ENCODE results near the gene C14orf132.

The C14orf132 gene

DNA sequence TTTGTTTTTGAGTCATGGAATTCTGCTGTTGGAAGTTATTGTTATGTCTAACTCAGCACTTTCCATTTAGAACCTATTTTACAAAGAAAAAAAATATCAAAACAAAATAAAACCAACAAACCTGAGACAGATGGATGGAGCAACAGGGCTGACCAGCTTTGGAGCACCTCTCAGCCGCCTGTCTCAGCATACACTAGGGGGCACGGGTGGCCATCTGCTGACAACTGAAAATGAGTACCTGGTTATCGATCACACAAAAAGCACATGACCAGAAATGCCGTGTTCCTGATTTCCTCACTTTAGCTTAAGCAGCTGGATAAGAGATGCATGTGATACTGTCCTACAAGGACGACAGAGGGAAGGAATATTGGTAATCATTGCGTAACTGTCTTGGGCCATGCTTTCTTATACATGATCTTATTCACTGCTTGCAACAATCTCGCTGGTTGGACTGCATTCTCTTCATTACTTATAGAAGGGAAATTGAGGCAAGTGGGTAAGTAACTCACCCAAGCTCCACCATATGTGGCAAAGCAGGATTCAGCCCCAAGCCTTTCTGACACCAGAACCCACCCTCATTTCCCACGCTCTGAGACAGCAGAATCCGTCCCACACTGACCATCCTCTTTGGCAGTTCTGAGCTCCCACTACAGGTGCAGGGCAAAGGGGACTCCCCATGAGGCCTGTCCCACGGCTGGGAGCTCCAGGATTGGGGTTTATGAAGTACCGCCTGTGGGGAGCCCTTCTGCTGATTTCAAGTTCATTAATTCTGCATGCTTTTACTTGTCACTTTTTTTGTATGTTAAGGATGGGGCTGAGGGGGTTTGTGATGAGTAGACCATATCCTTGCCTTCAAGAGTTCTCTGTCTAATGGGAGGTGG is 43.5 kb downstream of the C14orf132 start:
- no peak for DNase-seq (ENCODE audit: low read depth in 2 of 2)

DNA sequence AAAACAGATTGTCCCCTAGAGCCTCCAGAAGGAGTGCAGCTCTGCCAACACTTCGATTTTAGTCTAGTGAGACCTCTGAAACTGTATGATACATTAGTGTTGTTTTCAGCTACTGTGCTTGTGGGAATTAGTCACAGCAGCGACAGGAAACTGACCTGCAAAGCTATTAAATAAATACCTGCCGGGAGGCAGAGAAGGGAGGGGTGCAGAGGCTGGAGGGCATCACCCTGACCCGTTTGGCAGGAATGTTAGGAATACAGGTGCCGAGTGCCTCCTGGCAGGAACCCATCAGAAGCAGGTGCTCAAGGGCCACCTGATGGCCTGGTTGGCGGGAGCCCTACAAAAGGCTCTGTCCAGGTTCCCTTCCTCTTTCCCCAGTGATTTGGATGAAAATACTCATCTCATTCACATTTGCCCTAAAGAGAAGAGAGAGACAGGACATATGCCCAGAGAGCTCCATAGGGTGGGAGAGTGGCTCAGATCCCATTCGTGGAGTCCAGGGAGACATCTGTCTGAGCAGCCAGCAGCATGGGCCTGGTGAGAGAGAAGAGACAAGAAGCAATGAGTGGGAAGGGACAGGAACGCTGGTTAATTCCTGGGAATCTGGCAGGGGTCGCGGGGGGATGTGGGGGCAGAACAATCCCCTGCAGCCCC is 44.6 kb downstream of the C14orf132 start:
- no peak for DNase-seq (ENCODE audit: low read depth in 2 of 2)

DNA sequence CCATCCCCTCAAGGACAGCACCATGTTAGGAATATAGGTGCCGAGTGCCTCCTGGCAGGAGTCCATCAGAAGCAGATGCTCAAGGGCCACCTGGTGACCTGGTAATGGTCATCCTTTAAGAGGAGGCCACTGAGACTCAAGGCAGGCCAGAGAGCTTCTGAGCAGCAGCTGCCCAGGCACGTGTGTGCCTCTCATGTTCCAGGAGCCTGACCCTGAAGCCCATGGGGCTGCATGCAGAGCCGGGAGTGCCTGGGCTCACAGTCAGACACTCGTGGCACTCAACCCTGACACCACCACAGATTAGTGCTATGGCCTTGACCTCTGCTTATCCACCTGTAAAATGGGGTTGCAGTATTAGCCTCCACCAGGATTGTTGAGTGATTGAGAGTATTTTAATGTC is 45.6 kb downstream of the C14orf132 start:
- DNase-seq (ENCODE audit: low read depth in 2 of 2): no peak

DNA sequence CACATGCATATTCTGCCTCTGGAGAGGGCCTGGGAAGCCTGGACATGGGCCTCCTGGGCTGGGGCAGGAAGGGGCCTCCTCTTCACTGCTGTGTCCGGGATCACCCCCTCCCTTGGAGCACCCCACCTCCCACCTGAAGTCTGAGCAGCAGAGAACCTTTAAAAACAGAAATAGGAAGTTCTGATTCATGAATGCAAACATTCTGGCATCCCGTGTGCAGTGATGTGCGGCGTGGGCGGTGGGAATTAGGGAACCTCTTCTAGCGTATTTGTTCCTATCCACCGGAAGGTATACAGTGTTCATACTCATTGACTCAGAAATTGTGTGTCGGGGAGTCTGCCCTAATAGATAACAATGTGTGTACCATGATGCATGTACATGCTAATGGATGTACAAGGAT is 46.2 kb downstream of the C14orf132 start:
- no peak for DNase-seq (ENCODE audit: low read depth in 2 of 2)

DNA sequence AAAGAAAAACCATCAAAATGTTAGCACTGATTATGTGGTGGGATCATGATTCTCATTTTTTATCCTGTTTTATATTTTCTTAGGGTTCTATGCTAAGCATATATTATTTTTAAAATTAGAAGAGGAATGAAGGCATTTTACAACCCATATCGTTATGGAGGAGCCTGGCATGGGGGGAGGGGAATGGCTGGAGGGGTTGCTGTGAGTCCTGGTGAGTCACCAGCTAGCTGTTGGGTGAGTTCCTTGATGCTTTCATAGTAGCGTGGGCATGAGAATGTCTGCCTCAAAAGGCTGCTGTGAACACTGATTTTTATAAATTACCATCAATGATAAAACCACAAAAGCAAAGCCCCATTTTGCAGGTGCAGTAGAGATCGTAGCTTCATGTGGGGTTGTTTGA is 46.9 kb downstream of the C14orf132 start:
- no peak for DNase-seq (ENCODE audit: low read depth in 2 of 2)

DNA sequence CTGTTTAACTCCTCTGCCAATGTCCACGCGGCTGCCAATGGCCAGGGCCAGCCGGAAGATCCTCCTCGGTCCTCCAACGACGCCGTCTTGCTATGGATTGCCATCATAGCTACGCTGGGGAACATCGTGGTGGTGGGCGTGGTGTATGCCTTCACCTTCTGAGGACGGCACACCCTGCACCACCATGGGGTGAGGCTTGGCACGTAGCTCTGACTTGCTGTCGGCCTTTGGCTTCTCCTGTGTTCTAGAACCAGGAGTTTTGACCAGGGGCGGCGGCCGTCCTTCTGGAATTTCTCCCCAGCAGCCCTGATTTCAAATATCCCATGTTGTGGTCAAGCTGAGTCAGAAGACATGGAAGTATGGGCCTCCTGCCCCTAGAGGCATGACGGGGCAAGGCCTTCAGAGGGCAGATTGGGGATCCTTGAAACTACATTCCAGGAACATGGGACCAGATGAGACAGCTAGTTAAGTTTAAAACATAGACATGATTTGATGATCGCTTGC is 47.5 kb downstream of the C14orf132 start:
- no peak for DNase-seq (ENCODE audit: low read depth in 2 of 2)

DNA sequence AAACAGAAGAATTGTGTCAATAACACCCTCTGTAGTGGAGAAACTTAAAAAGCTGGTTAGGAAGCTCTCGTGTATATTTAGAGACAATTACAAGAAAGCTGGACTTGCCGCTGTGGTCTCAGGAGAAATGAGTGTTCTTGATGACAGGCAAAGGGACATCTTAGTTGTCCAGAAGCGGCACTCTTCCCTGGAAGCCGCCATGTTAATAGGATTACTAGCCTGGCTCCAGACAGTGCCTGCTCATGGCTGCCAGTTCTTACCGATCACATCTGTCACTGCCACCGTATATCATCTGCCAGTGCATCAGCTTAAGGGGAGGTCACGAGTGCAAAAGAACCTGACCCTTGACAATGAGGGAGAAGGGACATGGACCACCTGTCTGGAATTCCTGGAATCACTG is 48.9 kb downstream of the C14orf132 start:
- DNase-seq (ENCODE audit: low read depth in 2 of 2): no peak

DNA sequence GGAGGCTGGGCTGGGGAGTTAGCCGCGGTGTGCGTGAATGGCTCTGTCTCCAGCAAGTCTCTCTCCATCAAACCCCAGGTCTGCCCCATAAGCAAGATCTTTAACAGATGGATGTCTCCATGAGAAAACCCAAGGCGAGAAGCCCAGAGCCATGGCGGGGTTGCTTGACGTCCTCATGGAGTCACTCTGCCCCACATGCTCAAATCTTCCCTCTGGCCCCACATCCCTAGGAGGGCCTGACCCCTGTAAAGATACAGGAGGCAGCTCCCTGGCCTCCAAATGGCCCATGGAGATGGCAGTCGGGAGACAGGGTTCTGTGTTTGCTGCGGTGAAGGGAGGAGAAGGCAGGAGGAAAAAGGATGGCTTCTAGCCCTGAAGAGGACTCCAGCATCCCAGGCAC is 49.3 kb downstream of the C14orf132 start:
- no peak for DNase-seq (ENCODE audit: low read depth in 2 of 2)

DNA sequence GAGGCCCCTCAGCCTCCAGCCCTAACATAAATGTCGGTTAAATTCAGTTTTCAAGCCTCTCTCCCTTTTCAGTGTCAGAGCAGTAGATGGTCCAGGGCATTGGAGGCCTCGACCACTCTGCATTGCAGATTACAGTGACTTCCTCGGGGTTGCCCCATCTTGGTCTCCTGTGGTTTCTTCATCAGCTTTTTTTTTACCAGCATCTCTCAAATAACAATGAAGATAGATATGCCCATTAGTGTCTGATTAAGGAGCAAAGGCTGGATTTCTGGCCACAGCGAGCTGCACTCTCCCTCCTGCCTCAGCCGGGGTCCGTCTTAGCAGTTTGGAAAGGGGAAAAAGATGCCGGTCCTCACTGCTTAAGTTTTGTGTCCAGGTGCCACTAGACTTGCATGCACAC is 49.7 kb downstream of the C14orf132 start:
- DNase-seq (ENCODE audit: low read depth in 2 of 2): no peak

DNA sequence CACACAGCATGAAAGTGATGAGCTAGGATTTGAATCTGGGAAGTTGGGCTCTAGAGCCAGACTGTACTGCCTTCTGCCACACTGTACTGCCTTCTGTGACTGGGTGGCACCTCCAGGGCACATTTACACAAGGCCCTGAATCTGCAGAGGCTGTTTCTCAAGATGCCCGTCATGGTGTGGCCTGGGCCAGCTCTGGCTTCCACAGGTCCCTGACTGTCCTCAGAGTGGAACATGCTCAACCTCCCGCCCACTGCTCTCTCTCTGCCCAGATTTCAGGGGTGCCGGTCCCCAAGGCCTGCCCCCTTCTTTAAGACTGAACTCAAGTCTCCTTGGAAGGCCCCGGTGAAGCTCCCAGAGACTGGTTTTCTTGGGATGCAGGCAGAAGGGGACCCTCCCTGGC is 50.2 kb downstream of the C14orf132 start:
- no peak for DNase-seq (ENCODE audit: low read depth in 2 of 2)

DNA sequence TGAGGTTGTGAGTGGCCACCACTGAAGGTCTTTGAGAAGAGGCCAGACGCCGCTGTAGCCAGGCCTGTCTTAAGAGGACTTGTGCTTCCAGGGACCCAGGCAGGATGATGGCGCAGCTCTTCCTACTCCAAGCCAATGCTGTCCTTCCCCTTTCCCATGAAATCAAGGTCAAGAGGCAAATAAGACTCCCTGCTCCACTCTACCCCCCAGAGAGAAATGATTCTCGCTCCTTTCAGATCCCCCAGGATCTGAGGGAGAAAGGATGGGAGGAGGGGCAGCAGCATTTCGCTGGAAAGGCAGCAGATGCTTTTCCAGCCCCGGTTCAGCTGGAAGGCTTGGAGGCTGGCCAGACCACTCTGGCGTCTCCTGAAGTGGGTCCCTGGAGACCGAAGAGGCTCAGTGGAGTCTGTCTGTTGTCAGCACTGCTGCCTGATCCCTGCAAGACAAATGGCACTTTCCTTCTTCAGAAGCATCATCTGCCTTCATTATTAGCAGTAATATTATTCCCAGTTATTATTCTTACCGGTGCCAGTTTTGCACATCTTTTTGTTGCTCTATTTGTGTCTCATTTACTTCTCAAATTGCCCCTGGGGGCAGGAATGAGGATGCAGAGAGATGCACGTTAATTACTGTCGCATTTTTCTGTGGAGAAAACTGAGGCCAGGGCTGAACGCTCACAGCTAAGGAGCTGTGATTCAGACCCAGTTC is 51.4 kb downstream of the C14orf132 start:
- DNase-seq (ENCODE audit: low read depth in 2 of 2): no peak

DNA sequence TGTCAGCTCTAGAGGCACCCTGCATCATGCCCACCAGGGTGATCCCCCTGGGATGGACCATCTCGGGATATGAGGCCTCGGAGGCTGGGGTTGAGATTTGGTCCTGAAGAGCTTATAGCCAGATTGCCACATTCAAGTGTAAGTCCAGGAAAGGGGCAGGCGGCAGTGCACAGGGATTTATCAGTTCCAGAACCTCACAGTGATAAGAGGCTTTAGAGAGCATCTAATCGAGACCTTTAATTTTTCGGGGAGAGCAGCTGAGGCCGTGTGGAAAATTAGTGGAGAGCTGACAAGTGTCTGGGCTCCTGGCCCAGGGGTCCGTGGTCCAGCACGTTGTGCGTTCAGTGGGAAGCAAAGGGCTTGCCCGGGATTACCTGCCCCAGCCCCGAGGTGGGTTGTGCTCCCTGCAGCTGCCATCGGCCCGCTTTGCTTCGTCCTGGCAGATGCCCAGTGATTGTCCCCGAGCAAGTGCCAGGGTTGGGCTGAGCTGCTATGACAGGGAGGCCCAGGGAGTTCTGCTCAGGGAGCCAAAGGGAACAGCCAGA is 52.1 kb downstream of the C14orf132 start:
- no peak for DNase-seq (ENCODE audit: low read depth in 2 of 2)

DNA sequence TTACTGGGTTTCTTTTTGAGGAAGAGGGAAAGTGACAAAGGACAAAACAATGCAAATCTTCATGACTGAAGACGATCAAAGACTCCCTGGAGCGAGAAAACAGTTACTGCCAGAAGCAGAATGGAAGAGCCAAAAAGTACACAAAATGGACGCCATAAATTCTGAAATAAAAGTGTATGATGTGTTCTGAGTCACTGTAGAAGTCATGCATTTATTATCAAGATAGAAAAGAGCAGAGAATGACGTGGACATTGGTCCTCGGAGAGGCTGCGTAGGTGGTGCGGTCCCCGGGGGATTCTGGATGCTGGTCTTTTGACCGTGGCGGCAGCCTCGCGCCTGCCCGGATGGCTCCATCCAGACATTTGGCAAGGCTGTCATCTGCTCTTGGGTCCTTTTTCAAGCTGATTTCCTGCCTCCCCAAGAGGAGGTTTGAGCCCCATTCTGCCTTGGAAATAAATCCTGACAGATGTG is 52.8 kb downstream of the C14orf132 start:
- no peak for DNase-seq (ENCODE audit: low read depth in 2 of 2)

DNA sequence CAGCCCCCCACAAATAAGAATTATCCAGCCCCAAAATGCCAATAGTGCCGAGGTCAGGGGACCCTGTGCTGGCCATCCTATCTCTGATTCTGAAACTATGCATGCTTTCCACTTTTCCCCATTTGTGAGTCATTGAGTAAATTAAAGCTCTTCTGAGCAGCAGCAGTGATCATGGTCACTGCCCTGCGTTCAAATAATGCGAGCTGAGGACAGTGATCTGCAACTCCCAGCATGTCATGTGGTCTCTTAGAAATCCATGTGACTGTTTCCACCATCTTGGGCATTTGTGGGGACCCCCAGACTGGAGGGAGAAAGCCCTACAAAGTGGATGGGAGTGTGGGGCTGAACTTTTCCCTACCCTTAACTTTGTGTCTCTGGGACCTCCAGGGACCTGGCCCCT is 53.8 kb downstream of the C14orf132 start:
- no peak for DNase-seq (ENCODE audit: low read depth in 2 of 2)

DNA sequence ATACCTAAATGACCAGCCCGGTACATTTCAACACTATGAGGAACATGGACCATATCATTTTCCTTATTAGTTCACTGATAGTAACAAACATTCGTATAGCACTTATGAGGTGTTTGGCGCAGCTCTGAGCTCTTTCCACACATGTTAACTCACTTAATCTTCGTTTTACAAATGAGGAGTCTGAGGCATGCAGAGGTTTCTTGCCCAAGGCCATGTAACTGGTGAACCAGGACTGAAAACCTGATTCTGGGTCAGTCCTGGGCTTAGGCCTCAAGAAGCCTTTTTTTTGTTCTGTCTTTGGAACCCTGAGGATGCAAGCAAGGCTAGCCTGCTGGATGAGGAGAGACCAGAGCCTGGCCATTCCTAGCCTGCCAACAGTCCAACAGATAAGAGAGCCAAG is 55.0 kb downstream of the C14orf132 start:
- no peak for DNase-seq (ENCODE audit: low read depth in 2 of 2)

DNA sequence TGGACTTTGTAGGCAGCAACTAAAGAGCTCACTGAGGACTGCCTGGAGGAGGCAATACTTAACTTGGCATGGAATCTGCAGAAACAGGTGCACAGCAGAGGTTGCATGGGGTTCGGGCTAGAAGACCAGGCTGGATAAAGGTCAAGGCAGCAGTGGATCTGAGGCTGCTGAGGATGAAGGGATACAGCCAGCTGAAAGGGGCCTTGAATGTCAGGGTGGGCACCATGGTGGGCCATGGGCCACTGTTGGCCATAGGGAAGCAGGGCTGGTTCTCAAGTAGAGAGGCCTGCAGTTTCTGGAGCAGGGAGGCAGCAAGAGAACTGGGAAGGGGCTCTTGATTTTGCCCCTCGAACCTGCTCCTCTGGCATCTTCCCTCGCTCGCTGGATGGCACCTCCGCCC is 55.5 kb downstream of the C14orf132 start:
- DNase-seq (ENCODE audit: low read depth in 2 of 2): no peak

DNA sequence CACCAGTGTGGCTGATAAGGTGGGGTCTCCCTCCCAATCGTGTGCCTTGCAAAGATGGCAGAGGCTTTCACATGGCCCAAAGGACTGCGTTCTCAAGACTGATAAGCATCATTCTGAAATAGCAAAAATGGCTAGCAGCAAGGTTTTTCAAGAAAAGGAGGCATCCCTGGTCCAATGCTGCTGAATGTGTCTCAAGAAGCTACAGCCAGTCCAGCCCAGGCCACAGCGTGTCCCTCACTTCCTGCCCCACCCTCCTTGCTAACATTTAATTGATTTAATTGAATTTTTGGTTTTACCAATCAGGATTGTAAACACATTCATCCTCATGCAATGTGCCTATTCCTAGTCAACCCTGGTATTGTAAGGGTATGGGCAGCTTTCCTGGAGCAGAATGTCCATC is 55.9 kb downstream of the C14orf132 start:
- DNase-seq (ENCODE audit: low read depth in 2 of 2): no peak

DNA sequence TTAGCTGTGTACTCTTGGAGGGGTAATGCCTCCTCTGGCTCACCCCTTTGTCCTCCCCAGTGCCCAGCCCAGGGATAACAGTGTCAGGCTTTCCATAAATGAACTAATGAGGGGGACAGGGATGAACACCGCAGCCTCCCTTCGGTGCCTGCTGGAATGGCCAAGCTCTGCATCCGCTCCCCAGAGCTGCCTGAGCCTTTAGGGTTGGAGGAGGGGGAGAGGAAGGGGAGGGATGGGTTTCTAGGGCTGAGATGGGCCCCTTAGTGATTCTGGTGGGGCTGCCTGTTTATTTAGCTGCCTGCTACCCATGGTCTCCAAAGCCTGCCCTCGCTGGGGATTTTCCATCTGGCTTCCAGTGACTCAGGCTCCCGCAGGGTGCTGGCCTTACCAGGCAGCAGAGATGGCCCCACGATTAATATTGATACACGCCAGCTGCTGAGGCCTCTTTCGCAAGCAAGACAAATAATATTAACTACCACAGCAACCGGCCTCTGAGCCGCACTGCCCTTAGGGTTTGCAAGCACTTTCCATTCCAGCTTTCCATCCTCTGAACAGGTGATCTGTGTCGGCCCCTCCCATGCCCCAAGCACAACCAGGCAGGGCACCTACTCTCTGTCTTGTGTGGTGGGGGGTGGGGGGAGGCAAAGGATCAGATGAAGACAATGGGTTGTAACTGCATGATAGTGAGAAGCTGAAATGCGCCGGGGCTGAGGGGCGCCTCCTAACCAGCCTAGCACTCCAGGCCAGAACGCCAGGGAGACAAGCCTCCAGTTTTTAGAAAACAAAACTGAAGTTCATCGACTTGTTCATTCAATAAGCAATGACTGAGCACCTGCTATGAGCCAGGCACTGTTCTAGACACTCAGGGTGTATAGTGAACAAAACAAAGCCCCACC is 56.7 kb downstream of the C14orf132 start:
- DNase-seq (ENCODE audit: low read depth in 2 of 2): no peak

DNA sequence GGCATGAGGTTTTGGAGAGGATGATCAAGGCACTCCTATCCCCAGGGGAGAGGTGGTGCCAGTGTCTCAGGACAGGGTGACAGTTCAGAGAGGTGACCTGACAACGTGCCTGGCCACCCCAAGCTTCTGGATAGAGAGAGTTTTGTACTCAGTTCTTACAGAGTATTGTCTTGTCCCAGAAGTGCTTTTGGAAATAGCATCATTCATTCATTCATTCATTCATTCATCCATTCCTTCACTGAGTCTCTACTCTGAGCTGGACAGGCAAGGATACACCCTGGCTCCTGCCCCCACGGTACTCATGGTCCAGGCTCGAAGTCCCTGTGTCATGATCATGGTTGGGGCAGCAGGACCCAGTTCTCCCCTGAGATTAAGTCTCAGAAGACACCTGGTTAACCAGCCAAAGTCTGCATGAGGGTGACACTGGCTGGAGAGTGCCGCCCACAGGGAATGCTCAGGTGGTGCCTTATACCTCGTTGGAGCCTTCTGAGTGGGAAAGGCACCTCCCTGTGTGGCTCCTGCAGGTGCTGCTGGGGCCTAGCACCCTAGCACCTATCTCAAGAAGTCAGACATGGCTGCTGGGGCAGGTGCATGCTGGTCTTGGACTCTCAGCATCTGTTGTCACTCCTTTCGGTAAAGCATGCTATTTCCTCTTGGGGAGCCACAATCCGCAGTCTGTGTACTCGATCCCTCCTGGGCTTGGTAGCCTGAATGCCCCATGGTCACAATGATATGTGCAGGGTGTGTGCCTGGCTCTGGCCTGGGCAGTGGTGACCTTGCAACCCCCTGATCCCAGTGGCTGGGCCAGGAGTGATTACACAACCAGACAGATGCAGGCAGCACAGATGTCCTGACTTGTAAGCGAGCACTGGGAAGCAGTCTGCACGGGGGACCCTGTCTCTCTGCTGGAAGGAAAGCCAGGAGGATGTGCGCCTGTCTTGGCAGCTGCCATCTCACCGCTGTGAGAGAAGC is 57.8 kb downstream of the C14orf132 start:
- DNase-seq (ENCODE audit: low read depth in 2 of 2): no peak

DNA sequence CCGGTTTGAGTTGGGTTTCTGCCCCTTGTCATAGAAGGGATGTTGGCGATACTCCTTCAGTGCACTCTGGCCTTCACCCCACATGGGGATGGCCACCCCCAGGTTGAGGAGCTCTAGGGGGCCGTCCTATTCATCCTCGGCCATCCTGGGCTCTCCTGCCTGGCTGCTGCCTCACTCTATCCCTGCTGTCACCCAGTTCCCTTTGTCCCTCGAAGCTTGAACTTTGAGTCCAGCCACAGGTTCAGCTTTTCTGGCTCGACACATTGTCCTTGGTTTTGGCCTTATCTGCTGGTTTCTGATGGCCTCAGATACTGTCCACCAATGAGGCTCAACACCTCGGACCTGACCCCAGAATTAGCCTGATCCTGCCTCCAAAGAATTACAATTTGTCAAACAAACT is 58.6 kb downstream of the C14orf132 start:
- no peak for DNase-seq (ENCODE audit: low read depth in 2 of 2)
